Measurements from ENCODE around the gene IL20RB. TPM values are rescaled to one million over a fixed set of nuclear protein-coding genes. Genes with fewer than 3 reads are reported as not detected.

The IL20RB gene
- total and polyA plus RNA-seq, 2 of the 13 experiments (the other 11 are each of a cell fraction or from before 2014, with no cell fraction given), result 0.22 to 0.32 TPM

DNA sequence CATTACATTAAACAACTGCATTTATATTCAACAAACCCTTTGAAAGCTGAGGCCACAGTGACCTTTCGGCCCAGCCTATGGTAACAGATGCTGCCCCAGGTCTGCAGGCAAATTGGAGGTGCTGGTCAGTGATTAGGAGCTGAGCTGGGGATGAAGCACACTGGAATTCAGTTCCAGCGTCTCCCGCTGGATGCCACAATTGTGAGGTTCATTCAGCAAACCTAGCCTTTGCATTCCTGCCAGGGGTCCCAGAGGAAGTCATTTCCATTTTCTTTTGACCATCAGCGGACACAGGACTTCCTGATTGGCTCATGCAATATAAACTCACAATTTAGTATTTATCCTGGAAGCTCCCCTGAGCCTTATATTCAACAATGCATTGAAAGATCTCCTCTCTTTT, 89.5 kb downstream of the IL20RB start:
- in situ Hi-C loops (cut with HindIII; ENCODE audit: extremely low pct_ligation_motif_present, low pct_unique_long_range_greater_than_20kb), result no loop called here
- TF ChIP-seq ZNF572 (CRISPR knock-in tag; IDR thresholded peaks at IDR 0.05) (no peak), MEIS1 (CRISPR knock-in tag; IDR thresholded peaks at IDR 0.05; ENCODE audit: borderline replicate concordance) (no peak), EZH2 (conservative IDR thresholded peaks at IDR 0.05; ENCODE audit: low read depth, low read length) (no peak)
- ChIA-PET CTCF (ENCODE audit: low intra/inter-chr PET ratio, low total read pairs) (no interaction called here), POLR2A (no interaction called here)
- DNase-seq (ENCODE audit: low spot score) (no peak), FAIRE-seq (no peak), ATAC-seq (no peak)
- BruUV-seq (replicated peaks), result no TSS peak
- Histone ChIP-seq H2AFZ (ENCODE audit: low read length) (no peak overlapping the region), H3K27me3 (ENCODE audit: control insufficient read depth in 1 of 2, insufficient read depth in 2 of 2, low read length in 2 of 2) (no peaks in the 10 kb centered on the region; a peak in 1 of 5 replicates), H3K36me3 (replicated peaks in 1 of 2; ENCODE audit: control insufficient read depth in 1 of 2, insufficient read depth in 2 of 2, low read length in 2 of 2) (no peaks in the 10 kb centered on the region), H4K20me1 (ENCODE audit: insufficient read depth, low read length) (no peaks in the 10 kb centered on the region), H3K4me2 (ENCODE audit: low read depth, low read length) (no peak overlapping the region), H3K79me2 (ENCODE audit: insufficient read depth, low read length) (no peaks in the 10 kb centered on the region), H3K4me3 (replicated peaks in 1 of 3; ENCODE audit: insufficient read depth in 1 of 3, low read depth in 2 of 3, low read length in 3 of 3) (no peak overlapping the region), H3K9me3 (ENCODE audit: low read length) (no peaks in the 10 kb centered on the region), H3K27ac (ENCODE audit: extremely low read length, insufficient read depth, low read length) (no peak overlapping the region), H3K4me1 (ENCODE audit: insufficient read depth, low read length) (no peaks in the 10 kb centered on the region), H3K9ac (ENCODE audit: insufficient read depth, low read depth, low read length) (no peak overlapping the region)
- 54% methylated on average over 4 of the region's 4 CpGs for WGBS (ENCODE audit: low lambda C conversion rate)
- intact Hi-C loops (cut with micrococcal nuclease; ENCODE audit: unreplicated experiment), result no loop called here

DNA sequence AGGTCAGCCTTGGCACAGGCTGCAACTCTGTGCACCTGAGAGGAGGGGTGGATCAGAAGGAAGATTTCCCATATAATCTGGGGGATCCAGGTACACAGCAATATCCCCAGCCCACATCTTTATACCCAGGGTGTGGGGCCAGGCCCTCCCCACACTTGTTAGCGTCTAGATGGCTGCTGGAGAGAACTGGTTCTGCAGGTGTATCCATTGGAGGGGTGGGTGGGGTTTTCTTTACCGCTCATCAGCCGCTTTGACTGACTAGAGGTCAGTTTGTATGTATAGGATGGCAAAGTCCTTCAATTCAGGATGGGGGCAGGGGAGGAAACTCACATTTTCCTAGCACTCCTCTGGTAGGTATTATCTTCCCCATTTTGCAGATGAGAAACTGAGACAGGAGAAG, 92.5 kb downstream of the IL20RB start:
- no peaks in the 10 kb centered on the region for H4K20me1 ChIP-seq (ENCODE audit: insufficient read depth, low read length)
- H3K27me3 ChIP-seq (ENCODE audit: control insufficient read depth in 1 of 2, insufficient read depth in 2 of 2, low read length in 2 of 2), result no peaks in the 10 kb centered on the region; a peak in 1 of 5 replicates
- no TSS peak for BruUV-seq (replicated peaks)
- H3K4me2 ChIP-seq (ENCODE audit: low read depth, low read length), result no peak overlapping the region
- H3K9me3 ChIP-seq (ENCODE audit: low read length), result no peaks in the 10 kb centered on the region
- no peaks in the 10 kb centered on the region for H3K4me1 ChIP-seq (ENCODE audit: insufficient read depth, low read length)
- in situ Hi-C loops (cut with HindIII; ENCODE audit: extremely low pct_ligation_motif_present, low pct_unique_long_range_greater_than_20kb) (no loop called here), intact Hi-C loops (cut with micrococcal nuclease; ENCODE audit: unreplicated experiment) (no loop called here)
- H3K79me2 ChIP-seq (ENCODE audit: insufficient read depth, low read length), result no peaks in the 10 kb centered on the region
- ChIA-PET CTCF (ENCODE audit: low intra/inter-chr PET ratio, low total read pairs) (no interaction called here), POLR2A (no interaction called here)
- no peak overlapping the region for H3K9ac ChIP-seq (ENCODE audit: insufficient read depth, low read depth, low read length)
- FAIRE-seq, result no peak
- H3K36me3 ChIP-seq (replicated peaks in 1 of 2; ENCODE audit: control insufficient read depth in 1 of 2, insufficient read depth in 2 of 2, low read length in 2 of 2), result no peaks in the 10 kb centered on the region
- no peak for ATAC-seq
- no peak for DNase-seq (ENCODE audit: low spot score)
- no peak overlapping the region for H3K27ac ChIP-seq (ENCODE audit: extremely low read length, insufficient read depth, low read length)
- TF ChIP-seq MZF1 (CRISPR knock-in tag; IDR thresholded peaks at IDR 0.05; ENCODE audit: borderline replicate concordance) (no peak), EP300 (IDR thresholded peaks at IDR 0.05; ENCODE audit: low read depth in 2 of 2, low read length in 2 of 2) (no peak), EP300 (CRISPR knock-in tag; IDR thresholded peaks at IDR 0.05; ENCODE audit: borderline replicate concordance) (no peak), TOPORS (CRISPR knock-in tag; IDR thresholded peaks at IDR 0.05) (no peak), ZNF251 (CRISPR knock-in tag; IDR thresholded peaks at IDR 0.05) (no peak), ZNF496 (CRISPR knock-in tag; IDR thresholded peaks at IDR 0.05; ENCODE audit: insufficient replicate concordance) (no peak), ZNF484 (CRISPR knock-in tag; IDR thresholded peaks at IDR 0.05; ENCODE audit: borderline replicate concordance, low read depth) (no peak), ZSCAN30 (CRISPR knock-in tag; IDR thresholded peaks at IDR 0.05) (no peak), TMF1 (CRISPR knock-in tag; IDR thresholded peaks at IDR 0.05; ENCODE audit: low read depth) (no peak), TCF7L2 (IDR thresholded peaks at IDR 0.05; ENCODE audit: low read depth, low read length) (no peak)
- H3K4me3 ChIP-seq (replicated peaks in 1 of 3; ENCODE audit: insufficient read depth in 1 of 3, low read depth in 2 of 3, low read length in 3 of 3), result no peak overlapping the region
- 0% methylated on average over 1 of the region's 3 CpGs for WGBS (ENCODE audit: low lambda C conversion rate)
- H2AFZ ChIP-seq (ENCODE audit: low read length), result no peak overlapping the region

Data from HepG2 (cell line).